Esophagus muscularis mucosa (tissue), 4 donors: Measurements from ENCODE around the gene FZR1. TPM values are rescaled to one million over a fixed set of nuclear protein-coding genes. Genes with fewer than 3 reads are reported as not detected.
A peak's percentile ranks its signal among the peaks of the same experiment; 100 is the strongest.

Experiments
- DNase-seq: peaks from one replicate; pipeline ENCODE4 v3.0.0-alpha.2; 2017; ENCODE audit errors: extremely low spot score
- H3K27ac ChIP-seq, 4 donors: fragments of 200-600 bp; sonication (generic); replicated peaks in 1 of 4; 1 replicate in 3 of 4; 2 replicates in 1 of 4; pipeline ENCODE4 v1.5.1; 2016 to 2019; ENCODE audit warnings: mild to moderate bottlenecking in 1 of 4
- H3K27me3 ChIP-seq, 4 donors: fragments of 200-600 bp; sonication (generic); one replicate each; pipeline versions ENCODE4 v1.5.1 to v1.6.0; 2016 to 2019
- H3K36me3 ChIP-seq, 4 donors: fragments of 200-600 bp; sonication (generic); one replicate each; pipeline ENCODE4 v1.5.1; 2016 to 2019
- H3K4me1 ChIP-seq, 4 donors: fragments of 200-600 bp; sonication (generic); one replicate each; pipeline ENCODE4 v1.5.1; 2016 to 2019
- H3K4me3 ChIP-seq, 4 donors: fragments of 200-600 bp; sonication (generic); 1 replicate in 2 of 4; 2 replicates in 2 of 4; pipeline ENCODE4 v1.5.1; 2016 to 2019; ENCODE audit warnings: mild to moderate bottlenecking in 4 of 4, moderate library complexity in 1 of 4
- H3K9me3 ChIP-seq, 4 donors: fragments of 200-600 bp; sonication (generic); 1 replicate in 3 of 4; 2 replicates in 1 of 4; pipeline ENCODE4 v1.5.1; 2016 to 2019
- CTCF ChIP-seq, 3 experiments: fragments of 200-600 bp in 2 of 3; fragments of 450-650 bp in 1 of 3; sonication (generic) in 2 of 3; IDR thresholded peaks; one replicate each; pipeline ENCODE4 v1.5.1; 2017 to 2019; ENCODE audit warnings: antibody characterized with exemption in 3 of 3, mild to moderate bottlenecking in 2 of 3, moderate library complexity in 1 of 3
- EP300 ChIP-seq: sonication (generic); formaldehyde crosslinking; IDR thresholded peaks from one replicate; pipeline ENCODE4 v1.6.1; 2017; ENCODE audit warnings: antibody characterized with exemption
- POLR2A ChIP-seq: fragments of 450-650 bp; IDR thresholded peaks from one replicate; pipeline ENCODE4 v1.6.1; 2017; ENCODE audit warnings: antibody characterized with exemption, moderate library complexity, mild to moderate bottlenecking, low read depth
- POLR2AphosphoS5 ChIP-seq, 2 donors: sonication (generic); formaldehyde crosslinking; IDR thresholded peaks; one replicate each; pipeline ENCODE4 v1.6.1; 2017; ENCODE audit warnings: antibody characterized with exemption in 2 of 2
- WGBS: methylation state at CpG from one replicate; pipeline ENCODE4 v1.1.5; 2018; 5-methylcytosine and 5-hydroxymethylcytosine counted together
- intact Hi-C: fragments of 100-400 bp; cut with DNase I; formaldehyde crosslinking; loops from one replicate; pipeline ENCODE4 v1.15.1; 2023
- total RNA-seq, 4 donors: library from RNA; depleted of rRNA; stranded (reverse); fragments of >200 nt; gene quantifications; one replicate each; pipeline versions ENCODE4 v1.1.0 to v1.2.1, GENCODE V29; 2016

FZR1 gene
- total RNA-seq, result 10 to 100 TPM; 15.8 to 41.2 (median 31.4) TPM

GRCh38 chr19:3505598-3506383 lies at the start of gene FZR1:
Gene FZR1, plus strand, starts transcription at chr19:3506311. Its CDS starts 16,679 bp downstream, at chr19:3522990.
- intact Hi-C loops, result no loop called here
- H3K4me3 ChIP-seq, result peak within 1 kb of the TSS; percentile 88 to 100 (median 90)
- peak; percentile 83 to 96 for TF ChIP-seq POLR2AphosphoS5 (IDR thresholded peaks at IDR 0.05)
- TF ChIP-seq CTCF (IDR thresholded peaks at IDR 0.05), result peak in 1 of 3 experiments; percentile 15
- TF ChIP-seq POLR2A, result no peak
- TF ChIP-seq EP300, result no peak
- H3K27ac ChIP-seq, result peak within 1 kb of the TSS; percentile 88 to 92 (median 89)
- peaks cover 0 to 23% (median 14%) of the 10 kb centered on the region in 4 donors for H3K36me3 ChIP-seq
- peak; percentile 99 for DNase-seq
- no peaks in the 10 kb centered on the region for H3K27me3 ChIP-seq
- peaks cover 23 to 54% (median 41%) of the 10 kb centered on the region in 4 donors for H3K4me1 ChIP-seq
- H3K9me3 ChIP-seq, result no peaks in the 10 kb centered on the region
- WGBS, result 2% methylated on average over 38 of the region's 79 CpGs

- H3K27ac ChIP-seq, result peak overlapping the region; percentile 84 to 91 (median 89)
- WGBS, result 62% methylated on average over 16 of the region's 18 CpGs
- no peak overlapping the region for H3K4me3 ChIP-seq
- DNase-seq, result no peak
- no peaks in the 10 kb centered on the region for H3K9me3 ChIP-seq
- no peaks in the 10 kb centered on the region for H3K27me3 ChIP-seq
- TF ChIP-seq EP300 (no peak), CTCF (IDR thresholded peaks at IDR 0.05) (no peak), POLR2AphosphoS5 (IDR thresholded peaks at IDR 0.05) (no peak), POLR2A (no peak)
- H3K36me3 ChIP-seq, result peaks cover 38 to 84% (median 73%) of the 10 kb centered on the region in 4 donors
- H3K4me1 ChIP-seq, result peaks cover 35 to 94% (median 84%) of the 10 kb centered on the region in 4 donors
- intact Hi-C loops, result no loop called here
These were observed 49.1 kb upstream of the FZR1 start for GRCh38 chr19:3456925-3457527.

DNA sequence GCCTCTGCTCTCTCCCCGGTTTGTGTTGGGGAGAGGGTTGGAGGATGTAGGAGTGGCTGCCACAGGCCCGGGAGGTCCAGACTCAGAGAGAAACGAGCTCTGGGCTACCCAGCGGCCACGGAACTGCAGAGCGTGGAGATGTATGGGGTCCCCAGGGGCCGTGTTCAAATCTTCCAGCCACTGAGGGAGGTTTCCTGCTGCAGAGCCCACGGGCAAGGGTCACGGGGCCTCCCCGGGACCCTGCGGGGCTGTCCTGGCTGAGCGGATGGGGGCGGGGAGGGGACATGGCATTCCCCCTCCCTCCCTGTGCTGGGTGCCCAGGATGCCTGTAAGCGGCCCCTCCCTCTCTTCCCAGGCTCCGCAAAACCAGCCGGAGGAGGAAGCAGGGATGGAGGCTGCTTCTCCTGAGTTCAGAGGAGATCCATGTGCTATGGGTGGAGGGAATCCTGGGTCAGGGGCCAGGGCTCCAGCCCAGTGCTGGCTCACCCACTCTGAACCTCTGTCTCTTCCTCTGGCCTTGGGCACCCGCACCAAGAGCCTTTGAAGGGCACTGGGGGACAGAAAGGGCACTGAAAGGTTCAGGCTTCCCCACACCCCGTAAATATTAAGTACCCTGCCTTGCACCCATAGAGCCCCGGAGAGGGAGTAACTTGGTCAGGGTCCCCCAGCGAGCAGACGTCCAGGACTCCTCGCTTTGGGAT lies 48.4 kb upstream of the FZR1 start:
- no peak overlapping the region for H3K4me3 ChIP-seq

More for the DNA sequence above, 48.4 kb upstream of the FZR1 start:
- Histone ChIP-seq H3K36me3 (peaks cover 36 to 84% (median 73%) of the 10 kb centered on the region in 4 donors), H3K27me3 (no peaks in the 10 kb centered on the region), H3K4me1 (peaks cover 35 to 94% (median 83%) of the 10 kb centered on the region in 4 donors), H3K27ac (peak overlapping the region; percentile 84 to 91 (median 89)), H3K9me3 (no peaks in the 10 kb centered on the region)
- DNase-seq, result no peak
- 43% methylated on average over 10 of the region's 22 CpGs for WGBS
- peak; percentile 14 to 46 for TF ChIP-seq POLR2AphosphoS5 (IDR thresholded peaks at IDR 0.05)
- no peak for TF ChIP-seq CTCF (IDR thresholded peaks at IDR 0.05)
- intact Hi-C loops, result no loop called here
